HepG2 (cell line): ENCODE data around the gene TGM1. TPM values are rescaled to one million over a fixed set of nuclear protein-coding genes. Genes with fewer than 3 reads are reported as not detected.

ENCODE experiments used
- NR2C2 ChIP-seq: sonication (generic); formaldehyde crosslinking; IDR thresholded peaks from 2 replicates; pipeline ENCODE4 v1.4.0; 2020; ENCODE audit warnings: missing genetic modification reagents, mild to moderate bottlenecking, moderate library complexity, borderline replicate concordance
- PRDM10 ChIP-seq: sonication (generic); formaldehyde crosslinking; IDR thresholded peaks from 2 replicates; pipeline ENCODE4 v1.4.0; 2020; ENCODE audit warnings: low read depth, missing genetic modification reagents
- RCOR2 ChIP-seq: IDR thresholded peaks from 2 replicates; pipeline ENCODE4 v1.6.1; 2016; ENCODE audit warnings: missing biosample characterization, missing genetic modification reagents
- ZFP36 ChIP-seq: fragments of 150-350 bp; IDR thresholded peaks from 2 replicates; pipeline ENCODE4 v1.6.1; 2018; ENCODE audit warnings: borderline replicate concordance, low read length, low read depth; ENCODE audit not compliant: partially characterized antibody
- ZFP90 ChIP-seq: sonication (generic); formaldehyde crosslinking; IDR thresholded peaks from 2 replicates; pipeline ENCODE4 v1.8.0; 2022; ENCODE audit warnings: missing genetic modification reagents, mild to moderate bottlenecking, inconsistent platforms, borderline replicate concordance
- ZNF101 ChIP-seq: sonication (generic); formaldehyde crosslinking; IDR thresholded peaks from 2 replicates; pipeline ENCODE4 v1.4.0; 2020; ENCODE audit warnings: mild to moderate bottlenecking, low read depth, missing genetic modification reagents, borderline replicate concordance
- ZNF296 ChIP-seq: sonication (generic); formaldehyde crosslinking; conservative IDR thresholded peaks from 2 replicates; pipeline ENCODE4 v1.5.0; 2020; ENCODE audit warnings: mild to moderate bottlenecking, missing genetic modification reagents
- ZNF557 ChIP-seq: sonication (generic); formaldehyde crosslinking; IDR thresholded peaks from 2 replicates; pipeline ENCODE4 v1.4.0; 2020; ENCODE audit warnings: missing genetic modification reagents
- ZNF691 ChIP-seq: sonication (generic); formaldehyde crosslinking; IDR thresholded peaks from 2 replicates; pipeline ENCODE4 v1.4.0; 2020; ENCODE audit warnings: missing genetic modification reagents, low read depth, mild to moderate bottlenecking, borderline replicate concordance
- ZSCAN29 ChIP-seq: sonication (generic); formaldehyde crosslinking; conservative IDR thresholded peaks from 2 replicates; pipeline ENCODE4 v1.4.0; 2020; ENCODE audit warnings: mild to moderate bottlenecking, missing genetic modification reagents
- polyA plus RNA-seq, 8 experiments: library from polyadenylated mRNA; depleted of rRNA in 3 of 8; stranded (reverse) in 7 of 8; unstranded in 1 of 8; fragments of >200 nt; fragmentation: Illumina TruSeq in 4 of 8; extraction: Trizol in 4 of 8; gene quantifications; 2 replicates each; pipeline versions ENCODE4 v1.2.1 to v1.2.3, GENCODE V29; 2011 to 2016; ENCODE audit warnings: low read depth in 4 of 8, missing spikeins in 1 of 8, mixed read lengths in 1 of 8; ENCODE audit not compliant: insufficient read depth in 1 of 8
- total RNA-seq, 5 experiments: library from RNA; depleted of rRNA; stranded (reverse); fragments of >200 nt; fragmentation: Illumina TruSeq; extraction: Trizol; gene quantifications; 2 replicates each; pipeline ENCODE4 v1.2.3, GENCODE V29; 2016; ENCODE audit warnings: low read depth in 1 of 5
- TF ChIP-seq, protein P1 (sequence below): fragments of 450-650 bp; IDR thresholded peaks from 2 replicates; pipeline ENCODE4 v1.6.1; 2017
- TF ChIP-seq, protein P2 (sequence below): sonication (generic); formaldehyde crosslinking; IDR thresholded peaks from 2 replicates; pipeline ENCODE4 v1.5.0; 2020; ENCODE audit warnings: missing genetic modification reagents

Gene TGM1
- total and polyA plus RNA-seq, 2 of the 13 experiments (the other 11 are each of a cell fraction or from before 2014, with no cell fraction given) = 3.2 to 10.6 TPM

- TF ChIP-seq, protein P1, sequence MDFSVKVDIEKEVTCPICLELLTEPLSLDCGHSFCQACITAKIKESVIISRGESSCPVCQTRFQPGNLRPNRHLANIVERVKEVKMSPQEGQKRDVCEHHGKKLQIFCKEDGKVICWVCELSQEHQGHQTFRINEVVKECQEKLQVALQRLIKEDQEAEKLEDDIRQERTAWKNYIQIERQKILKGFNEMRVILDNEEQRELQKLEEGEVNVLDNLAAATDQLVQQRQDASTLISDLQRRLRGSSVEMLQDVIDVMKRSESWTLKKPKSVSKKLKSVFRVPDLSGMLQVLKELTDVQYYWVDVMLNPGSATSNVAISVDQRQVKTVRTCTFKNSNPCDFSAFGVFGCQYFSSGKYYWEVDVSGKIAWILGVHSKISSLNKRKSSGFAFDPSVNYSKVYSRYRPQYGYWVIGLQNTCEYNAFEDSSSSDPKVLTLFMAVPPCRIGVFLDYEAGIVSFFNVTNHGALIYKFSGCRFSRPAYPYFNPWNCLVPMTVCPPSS = no peak
- TF ChIP-seq ZSCAN29 (no peak), ZNF557 (CRISPR knock-in tag) (no peak), NR2C2 (CRISPR knock-in tag) (no peak), ZNF101 (peak; percentile 89; the same call in 1 of the 2 replicates), ZNF691 (no peak), PRDM10 (CRISPR knock-in tag) (peak; percentile 83), ZNF296 (CRISPR knock-in tag) (no peak), RCOR2 (CRISPR knock-in tag) (peak; percentile 12; the same call in 1 of the 2 replicates), ZFP90 (peak; percentile 70; the same call in 1 of the 2 replicates), ZFP36 (no peak)
- TF ChIP-seq, protein P2, sequence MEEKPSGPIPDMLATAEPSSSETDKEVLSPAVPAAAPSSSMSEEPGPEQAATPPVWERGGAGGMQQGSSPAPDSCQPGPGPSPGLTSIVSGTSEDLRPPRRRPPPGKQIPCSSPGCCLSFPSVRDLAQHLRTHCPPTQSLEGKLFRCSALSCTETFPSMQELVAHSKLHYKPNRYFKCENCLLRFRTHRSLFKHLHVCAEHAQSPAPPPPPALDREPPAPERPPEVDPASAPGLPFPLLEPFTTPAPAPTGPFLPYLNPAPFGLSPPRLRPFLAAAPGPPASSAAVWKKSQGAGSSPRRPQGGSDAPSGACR (CRISPR knock-in tag) = no peak
Measured at GRCh38 chr14:24252289-24253124, 10.5 kb downstream of the TGM1 start (continued).
